ENCODE data around the gene NTPCR. TPM values are rescaled to one million over a fixed set of nuclear protein-coding genes. Genes with fewer than 3 reads are reported as not detected.

Gene NTPCR
- total RNA-seq, 2 experiments from 2014 or later = 27.2 to 31.1 TPM

- H3K36me3 Mint-ChIP-seq (ENCODE audit: low read depth) = peaks cover 67% of the 10 kb centered on the region
- peaks cover 21% of the 10 kb centered on the region for H3K9me3 Mint-ChIP-seq
- peaks cover 19% of the 10 kb centered on the region for H3K4me1 Mint-ChIP-seq
- CTCF ChIA-PET = no interaction called here
- no peak overlapping the region for H3K4me3 Mint-ChIP-seq
- no peak overlapping the region for H3K27ac Mint-ChIP-seq
- POLR2A ChIA-PET = no interaction called here
- DNase-seq = no peak
- no peaks in the 10 kb centered on the region for H3K27me3 Mint-ChIP-seq
These were observed 24.6 kb downstream of the NTPCR start for GRCh38 chr1:232974971-232975370.

- POLR2A ChIA-PET = no interaction called here
- H3K9me3 Mint-ChIP-seq = peaks cover 15% of the 10 kb centered on the region
- CTCF ChIA-PET = no interaction called here
These were observed 27.8 kb downstream of the NTPCR start for GRCh38 chr1:232978091-232978634.

GRCh38 chr1:232978815-232979214 is 28.4 kb downstream of the NTPCR start:
- Mint-ChIP-seq H3K36me3 (ENCODE audit: low read depth) (peaks cover 39% of the 10 kb centered on the region), H3K27ac (peak overlapping the region; percentile 28), H3K27me3 (no peaks in the 10 kb centered on the region), H3K4me1 (peaks cover 19% of the 10 kb centered on the region), H3K4me3 (no peak overlapping the region), H3K9me3 (peaks cover 9% of the 10 kb centered on the region)
- no peak for DNase-seq
- POLR2A ChIA-PET = interaction anchor here (1.2 kb wide), 1 partner anchor 9 kb away, joined by 5 read pairs; no protein-coding TSS in a partner anchor
- CTCF ChIA-PET = no interaction called here

More at GRCh38 chr1:232978091-232978634, 27.8 kb downstream of the NTPCR start:
- H3K4me3 Mint-ChIP-seq = no peak overlapping the region
- no peaks in the 10 kb centered on the region for H3K27me3 Mint-ChIP-seq
- no peak for DNase-seq
- H3K36me3 Mint-ChIP-seq (ENCODE audit: low read depth) = peaks cover 44% of the 10 kb centered on the region
- H3K4me1 Mint-ChIP-seq = peaks cover 19% of the 10 kb centered on the region
- peak overlapping the region; percentile 36 for H3K27ac Mint-ChIP-seq

- Mint-ChIP-seq H3K27me3 (no peaks in the 10 kb centered on the region), H3K4me3 (no peak overlapping the region), H3K27ac (no peak overlapping the region), H3K4me1 (peaks cover 19% of the 10 kb centered on the region), H3K9me3 (peaks cover 3% of the 10 kb centered on the region), H3K36me3 (ENCODE audit: low read depth) (peaks cover 32% of the 10 kb centered on the region)
- DNase-seq = no peak
- CTCF ChIA-PET = no interaction called here
- POLR2A ChIA-PET = interaction anchor here (1.2 kb wide), 1 partner anchor 10 kb away, joined by 5 read pairs; no protein-coding TSS in a partner anchor
These were observed 29.1 kb downstream of the NTPCR start for GRCh38 chr1:232979558-232979957.

- peaks cover 25% of the 10 kb centered on the region for H3K36me3 Mint-ChIP-seq (ENCODE audit: low read depth)
- H3K9me3 Mint-ChIP-seq = no peaks in the 10 kb centered on the region
- no peaks in the 10 kb centered on the region for H3K27me3 Mint-ChIP-seq
- no peak overlapping the region for H3K27ac Mint-ChIP-seq
- POLR2A ChIA-PET = interaction anchor here (1.2 kb wide), 1 partner anchor 11 kb away, joined by 5 read pairs; no protein-coding TSS in a partner anchor
- CTCF ChIA-PET = no interaction called here
- H3K4me3 Mint-ChIP-seq = no peak overlapping the region
- peaks cover 19% of the 10 kb centered on the region for H3K4me1 Mint-ChIP-seq
- DNase-seq = no peak
These were observed 30.1 kb downstream of the NTPCR start for GRCh38 chr1:232980355-232980978.

- Mint-ChIP-seq H3K4me3 (no peak overlapping the region), H3K36me3 (ENCODE audit: low read depth) (peaks cover 22% of the 10 kb centered on the region), H3K27ac (no peak overlapping the region), H3K27me3 (no peaks in the 10 kb centered on the region), H3K4me1 (peaks cover 19% of the 10 kb centered on the region), H3K9me3 (no peaks in the 10 kb centered on the region)
- POLR2A ChIA-PET = no interaction called here
- CTCF ChIA-PET = no interaction called here
- no peak for DNase-seq
These were observed 30.7 kb downstream of the NTPCR start for GRCh38 chr1:232980986-232981560.

- CTCF ChIA-PET = no interaction called here
These were observed 32.0 kb downstream of the NTPCR start for GRCh38 chr1:232982238-232982944.

GRCh38 chr1:232983375-232983774 is 33.0 kb downstream of the NTPCR start:
- H3K4me1 Mint-ChIP-seq = peaks cover 10% of the 10 kb centered on the region
- POLR2A ChIA-PET = no interaction called here
- H3K4me3 Mint-ChIP-seq = no peak overlapping the region
- no peaks in the 10 kb centered on the region for H3K9me3 Mint-ChIP-seq
- H3K27me3 Mint-ChIP-seq = no peaks in the 10 kb centered on the region
- peaks cover 8% of the 10 kb centered on the region for H3K36me3 Mint-ChIP-seq (ENCODE audit: low read depth)
- CTCF ChIA-PET = no interaction called here
- no peak overlapping the region for H3K27ac Mint-ChIP-seq
- DNase-seq = no peak

More at GRCh38 chr1:232982238-232982944, 32.0 kb downstream of the NTPCR start:
- Mint-ChIP-seq H3K4me3 (no peak overlapping the region), H3K36me3 (ENCODE audit: low read depth) (peaks cover 16% of the 10 kb centered on the region), H3K4me1 (peaks cover 19% of the 10 kb centered on the region), H3K27me3 (no peaks in the 10 kb centered on the region), H3K9me3 (no peaks in the 10 kb centered on the region), H3K27ac (no peak overlapping the region)
- POLR2A ChIA-PET = no interaction called here
- DNase-seq = no peak

- POLR2A ChIA-PET = no interaction called here
These were observed 33.6 kb downstream of the NTPCR start for GRCh38 chr1:232983817-232984567.

GRCh38 chr1:232984577-232985425 is 34.4 kb downstream of the NTPCR start:
- no peaks in the 10 kb centered on the region for H3K9me3 Mint-ChIP-seq
- POLR2A ChIA-PET = no interaction called here
- no peaks in the 10 kb centered on the region for H3K4me1 Mint-ChIP-seq
- H3K27ac Mint-ChIP-seq = no peak overlapping the region
- no peaks in the 10 kb centered on the region for H3K27me3 Mint-ChIP-seq
- CTCF ChIA-PET = interaction anchor here (0.6 kb wide), 1 partner anchor 342 kb away, joined by 5 read pairs; no protein-coding TSS in a partner anchor
- no peak overlapping the region for H3K4me3 Mint-ChIP-seq
- DNase-seq = no peak
- H3K36me3 Mint-ChIP-seq (ENCODE audit: low read depth) = peaks cover 2% of the 10 kb centered on the region

More at GRCh38 chr1:232983817-232984567, 33.6 kb downstream of the NTPCR start:
- CTCF ChIA-PET = interaction anchor here (0.6 kb wide), 1 partner anchor 341 kb away, joined by 5 read pairs; no protein-coding TSS in a partner anchor
- H3K4me1 Mint-ChIP-seq = peaks cover 4% of the 10 kb centered on the region
- no peak for DNase-seq
- peaks cover 4% of the 10 kb centered on the region for H3K36me3 Mint-ChIP-seq (ENCODE audit: low read depth)
- no peak overlapping the region for H3K4me3 Mint-ChIP-seq
- no peaks in the 10 kb centered on the region for H3K27me3 Mint-ChIP-seq
- H3K27ac Mint-ChIP-seq = no peak overlapping the region
- no peaks in the 10 kb centered on the region for H3K9me3 Mint-ChIP-seq

GRCh38 chr1:232985882-232986526 is 35.6 kb downstream of the NTPCR start:
- ChIA-PET CTCF (no interaction called here), POLR2A (no interaction called here)
- DNase-seq = no peak
- H3K27me3 Mint-ChIP-seq = no peaks in the 10 kb centered on the region
- H3K4me1 Mint-ChIP-seq = no peaks in the 10 kb centered on the region
- no peak overlapping the region for H3K27ac Mint-ChIP-seq
- H3K4me3 Mint-ChIP-seq = no peak overlapping the region
- H3K36me3 Mint-ChIP-seq (ENCODE audit: low read depth) = peaks cover 2% of the 10 kb centered on the region
- no peaks in the 10 kb centered on the region for H3K9me3 Mint-ChIP-seq

- no peak overlapping the region for H3K4me3 Mint-ChIP-seq
- DNase-seq = no peak
- CTCF ChIA-PET = no interaction called here
- no peaks in the 10 kb centered on the region for H3K9me3 Mint-ChIP-seq
- no peak overlapping the region for H3K27ac Mint-ChIP-seq
- H3K36me3 Mint-ChIP-seq (ENCODE audit: low read depth) = peaks cover 2% of the 10 kb centered on the region
- no peaks in the 10 kb centered on the region for H3K4me1 Mint-ChIP-seq
- POLR2A ChIA-PET = no interaction called here
- no peaks in the 10 kb centered on the region for H3K27me3 Mint-ChIP-seq
These were observed 36.1 kb downstream of the NTPCR start for GRCh38 chr1:232986527-232986922.

Measured in activated CD4-positive, alpha-beta memory T cell treated with anti-CD3 and anti-CD28 coated beads, Interleukin-2, amount 10 ng/mL, durations not matched to agents 7 days and 5 days (primary cell).